ENCODE results near the gene SLC9B2. TPM values are rescaled to one million over a fixed set of nuclear protein-coding genes. Genes with fewer than 3 reads are reported as not detected.

The SLC9B2 gene
- total and polyA plus RNA-seq, 10 of the 15 experiments (the other 5 are each of a cell fraction or from before 2014, with no cell fraction given), result 8.9 to 32.5 (median 25.3) TPM

GRCh38 chr4:103002551-103002950, 74.0 kb downstream of the SLC9B2 start:
- Histone ChIP-seq H3K9me3 (replicated peaks; ENCODE audit: control insufficient read depth, insufficient read depth, low read length) (peaks cover 1% of the 10 kb centered on the region; the same call in 1 of the 3 replicates), H3K36me3 (ENCODE audit: control insufficient read depth in 2 of 2, insufficient read depth in 2 of 2, low read length in 1 of 2) (no peaks in the 10 kb centered on the region), H3K27me3 (replicated peaks in 1 of 2; ENCODE audit: control insufficient read depth in 2 of 2, insufficient read depth in 2 of 2, low read length in 1 of 2) (no peaks in the 10 kb centered on the region), H3K79me2 (ENCODE audit: control insufficient read depth, insufficient read depth, low read length) (no peaks in the 10 kb centered on the region), H3K27ac (ENCODE audit: control insufficient read depth, insufficient read depth) (no peak overlapping the region), H3K4me1 (ENCODE audit: control insufficient read depth, insufficient read depth, low read length) (no peaks in the 10 kb centered on the region), H3K4me2 (ENCODE audit: control insufficient read depth, insufficient read depth) (no peak overlapping the region), H4K20me1 (ENCODE audit: control insufficient read depth, insufficient read depth) (no peaks in the 10 kb centered on the region), H3K9ac (ENCODE audit: control insufficient read depth, insufficient read depth, low read length) (no peak overlapping the region), H3K4me3 (no peak overlapping the region), H2AFZ (ENCODE audit: control insufficient read depth, low read depth, low read length) (no peak overlapping the region)
- in situ Hi-C loops (cut with MboI), result loop anchor here (10.0 to 25.0 kb wide), 2 partner anchors 190 to 568 kb away; no protein-coding TSS in a partner anchor
- TF ChIP-seq REST (IDR thresholded peaks at IDR 0.05; ENCODE audit: low read depth, low read length), result peak; percentile 73; the same call in 1 of the 2 replicates
- no peak for TF ChIP-seq NBN (IDR thresholded peaks at IDR 0.05)
- ATAC-seq (no peak), DNase-seq (ENCODE audit: low read depth, low spot score) (no peak), FAIRE-seq (no peak)
- ChIA-PET RAD21 (ENCODE audit: unreplicated experiment) (no interaction called here), SMC1A (ENCODE audit: uncharacterized antibody, unreplicated experiment) (interaction anchor here (0.6 kb wide), 1 partner anchor 1202 kb away, joined by 3 read pairs; no protein-coding TSS in a partner anchor), POLR2A (no interaction called here), CTCF (interaction anchor here (1.2 kb wide), 1 partner anchor 89 kb away, joined by 3 read pairs; no protein-coding TSS in a partner anchor)
- intact Hi-C loops (cut with micrococcal nuclease; ENCODE audit: unreplicated experiment), result no loop called here
- BruUV-seq (replicated peaks), result no TSS peak
- WGBS (ENCODE audit: insufficient coverage, insufficient replicate concordance, low lambda C conversion rate, missing lambda C conversion rate), result 61% methylated on average over 2 of the region's 2 CpGs

GRCh38 chr4:102994803-102995202, 81.8 kb downstream of the SLC9B2 start:
- Histone ChIP-seq H3K27ac (ENCODE audit: control insufficient read depth, insufficient read depth) (no peak overlapping the region), H3K4me3 (no peak overlapping the region), H3K36me3 (ENCODE audit: control insufficient read depth in 2 of 2, insufficient read depth in 2 of 2, low read length in 1 of 2) (no peaks in the 10 kb centered on the region), H3K4me1 (ENCODE audit: control insufficient read depth, insufficient read depth, low read length) (no peaks in the 10 kb centered on the region), H3K27me3 (replicated peaks in 1 of 2; ENCODE audit: control insufficient read depth in 2 of 2, insufficient read depth in 2 of 2, low read length in 1 of 2) (no peaks in the 10 kb centered on the region), H3K79me2 (ENCODE audit: control insufficient read depth, insufficient read depth, low read length) (no peaks in the 10 kb centered on the region), H4K20me1 (ENCODE audit: control insufficient read depth, insufficient read depth) (no peaks in the 10 kb centered on the region), H3K9ac (ENCODE audit: control insufficient read depth, insufficient read depth, low read length) (no peak overlapping the region), H3K9me3 (replicated peaks; ENCODE audit: control insufficient read depth, insufficient read depth, low read length) (peaks cover 4% of the 10 kb centered on the region; the same call in 2 of the 3 replicates), H2AFZ (ENCODE audit: control insufficient read depth, low read depth, low read length) (no peak overlapping the region), H3K4me2 (ENCODE audit: control insufficient read depth, insufficient read depth) (no peak overlapping the region)
- no TSS peak for BruUV-seq (replicated peaks)
- in situ Hi-C loops (cut with MboI) (no loop called here), intact Hi-C loops (cut with micrococcal nuclease; ENCODE audit: unreplicated experiment) (no loop called here)
- CTCF ChIA-PET, result no interaction called here
- FAIRE-seq (no peak), DNase-seq (ENCODE audit: low read depth, low spot score) (no peak), ATAC-seq (no peak)
- RAD21 ChIA-PET (ENCODE audit: unreplicated experiment), result no interaction called here
- POLR2A ChIA-PET, result no interaction called here
- SMC1A ChIA-PET (ENCODE audit: uncharacterized antibody, unreplicated experiment), result interaction anchor here (1.1 kb wide), 1 partner anchor 13 kb away, joined by 3 read pairs; no protein-coding TSS in a partner anchor
- WGBS (ENCODE audit: insufficient coverage, insufficient replicate concordance, low lambda C conversion rate, missing lambda C conversion rate), result 100% methylated on average over 1 of the region's 1 CpG
- TF ChIP-seq ZNF622 (IDR thresholded peaks at IDR 0.05), result no peak
- TF ChIP-seq CREM (IDR thresholded peaks at IDR 0.05; ENCODE audit: low read depth), result no peak
- no peak for TF ChIP-seq JUNB (IDR thresholded peaks at IDR 0.05)
- TF ChIP-seq PRDM15 (CRISPR knock-in tag; IDR thresholded peaks at IDR 0.05), result no peak
- TF ChIP-seq KAT2A (conservative IDR thresholded peaks at IDR 0.05; ENCODE audit: control insufficient read depth, low read depth, low read length), result no peak
- TF ChIP-seq PBX3 (IDR thresholded peaks at IDR 0.05; ENCODE audit: insufficient replicate concordance, low read depth, low read length), result no peak
- TF ChIP-seq ATF7 (IDR thresholded peaks at IDR 0.05; ENCODE audit: low read depth), result no peak
- no peak for TF ChIP-seq SMC3 (IDR thresholded peaks at IDR 0.05; ENCODE audit: borderline replicate concordance, low read length)
